Astrocyte of the spinal cord (primary cell): ENCODE measurements around the gene CHST14.

Experiments used
- DNase-seq: peaks from one replicate; pipeline ENCODE4 v3.0.0; 2011; ENCODE audit warnings: low read depth, low spot score
- H3K4me3 ChIP-seq: 2 replicates; pipeline ENCODE4 v1.5.1; 2011; ENCODE audit warnings: low read depth, mild to moderate bottlenecking, low read length, moderate library complexity
- CTCF ChIP-seq: IDR thresholded peaks from 2 replicates; pipeline ENCODE4 v1.5.1; 2012; ENCODE audit warnings: low read depth, mild to moderate bottlenecking, low read length, inconsistent platforms
- in situ Hi-C: cut with HindIII; loops from 2 replicates; pipeline ENCODE4 v1.10.0; 2017; ENCODE audit warnings: low sequenced_read_pairs

CHST14 gene

GRCh38 chr15:40454904-40455391 is 15.8 kb upstream of the CHST14 start:
- in situ Hi-C loops = no loop called here
- TF ChIP-seq CTCF = no peak
- no peak overlapping the region for H3K4me3 ChIP-seq
- peak; percentile 50 for DNase-seq

GRCh38 chr15:40456299-40456712 is 14.5 kb upstream of the CHST14 start:
- no peak overlapping the region for H3K4me3 ChIP-seq
- no peak for DNase-seq
- no peak for TF ChIP-seq CTCF
- in situ Hi-C loops = no loop called here

DNA sequence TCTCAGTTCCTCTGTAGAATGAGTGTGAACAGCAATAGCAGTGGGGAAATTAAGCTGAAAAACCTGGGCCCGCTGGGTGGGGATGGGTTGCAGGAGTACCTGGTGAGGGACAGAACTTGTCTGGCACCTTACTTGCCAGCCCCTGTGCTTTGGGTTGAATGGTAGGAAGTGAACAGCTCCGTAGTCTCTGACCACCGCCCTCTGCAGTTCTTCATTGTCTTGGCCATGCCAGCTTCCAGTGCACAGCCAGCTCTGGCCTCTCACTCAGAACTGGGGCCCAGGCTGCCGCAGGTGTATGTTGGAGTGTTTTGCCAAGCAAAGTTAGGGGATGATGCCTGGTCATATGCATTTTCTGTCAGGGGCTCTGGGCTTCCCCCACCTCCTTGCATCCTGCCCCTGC is 14.0 kb upstream of the CHST14 start:
- TF ChIP-seq CTCF = no peak
- H3K4me3 ChIP-seq = no peak overlapping the region
- in situ Hi-C loops = no loop called here
- no peak for DNase-seq

DNA sequence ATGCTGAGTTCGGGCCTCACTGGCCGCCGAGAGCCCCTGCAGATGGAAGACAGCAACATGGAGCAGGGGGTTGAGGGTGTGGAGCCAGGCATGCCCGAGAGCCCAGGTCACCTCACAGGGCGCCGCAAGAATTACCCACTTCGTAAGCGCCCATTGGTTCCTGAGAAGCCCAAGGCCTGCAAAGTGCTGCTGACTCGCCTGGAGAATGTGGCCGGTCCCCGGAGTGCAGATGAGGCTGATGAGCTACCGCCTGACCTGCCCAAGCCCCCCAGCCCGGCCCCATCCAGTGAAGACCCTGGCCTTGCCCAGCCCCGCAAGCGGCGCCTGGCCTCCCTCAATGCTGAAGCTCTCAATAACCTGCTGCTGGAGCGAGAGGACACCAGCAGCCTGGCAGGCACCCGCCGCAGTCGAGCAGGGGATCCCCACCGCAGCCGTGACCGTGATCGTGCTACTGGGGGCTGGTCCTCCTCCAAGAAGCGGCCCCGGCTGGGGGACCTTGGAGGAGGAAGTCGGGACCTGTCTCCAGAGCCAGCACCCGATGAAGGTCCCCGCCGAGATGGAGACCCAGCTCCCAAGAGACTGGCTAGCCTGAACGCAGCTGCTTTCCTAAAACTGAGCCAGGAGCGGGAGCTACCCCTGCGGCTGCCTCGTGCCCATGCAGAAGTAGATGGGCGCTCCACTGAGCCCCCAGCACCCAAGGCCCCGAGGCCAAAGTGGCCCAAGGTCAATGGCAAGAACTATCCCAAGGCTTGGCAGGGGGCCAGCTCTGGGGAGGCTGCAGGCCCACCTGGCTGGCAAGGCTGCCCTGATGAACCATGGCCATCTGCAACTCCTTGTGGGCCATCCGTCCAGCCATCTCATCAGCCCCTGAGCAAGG is 12.1 kb upstream of the CHST14 start:
- H3K4me3 ChIP-seq = no peak overlapping the region
- in situ Hi-C loops = no loop called here
- DNase-seq = no peak
- no peak for TF ChIP-seq CTCF

GRCh38 chr15:40459391-40460015 is 11.3 kb upstream of the CHST14 start:
- TF ChIP-seq CTCF = no peak
- in situ Hi-C loops = no loop called here
- DNase-seq = no peak
- no peak overlapping the region for H3K4me3 ChIP-seq

DNA sequence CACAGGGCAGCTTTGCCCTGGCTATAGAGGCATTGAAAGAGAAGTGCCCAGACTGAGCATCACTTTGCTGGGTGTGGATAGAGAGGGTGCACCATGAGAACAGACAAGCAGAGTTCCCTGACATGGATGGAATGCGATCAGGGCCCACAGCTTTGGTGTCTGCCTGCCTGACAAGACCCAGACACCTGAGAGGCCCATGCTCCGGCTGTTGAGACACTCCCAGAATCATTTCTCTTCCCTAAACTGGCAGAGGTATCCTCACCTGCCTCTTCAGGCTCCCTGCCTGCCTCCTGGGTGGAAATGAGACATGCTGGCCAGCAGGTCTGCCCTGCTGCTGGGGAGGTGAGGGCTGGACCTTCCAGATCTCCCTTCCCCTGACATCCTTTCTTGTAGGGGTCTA is 10.4 kb upstream of the CHST14 start:
- in situ Hi-C loops = no loop called here
- no peak for TF ChIP-seq CTCF
- no peak overlapping the region for H3K4me3 ChIP-seq
- DNase-seq = no peak
